ENCODE data around the gene PDZRN4.

PDZRN4 gene

DNA sequence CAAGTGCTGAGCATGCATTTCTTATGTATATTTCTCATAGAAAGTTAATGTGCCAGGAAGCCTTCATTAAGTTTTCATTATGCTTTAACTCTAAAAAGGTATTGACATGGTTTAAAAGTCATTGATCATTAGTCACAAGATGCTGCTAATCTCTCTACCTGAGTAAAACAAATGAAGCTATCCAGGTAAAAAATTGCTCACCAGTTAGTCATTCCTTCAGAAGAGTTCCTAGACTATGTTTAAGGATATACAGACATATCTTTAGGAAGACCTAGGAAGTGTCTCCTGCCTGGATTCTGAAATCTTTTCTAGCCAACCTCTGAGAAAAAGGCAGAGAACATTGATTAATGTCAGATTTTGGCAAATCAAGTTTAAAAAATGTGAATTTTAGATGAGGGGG lies 274.2 kb downstream of the PDZRN4 start:
- no peak for DNase-seq

GRCh38 chr12:41465526-41465925 lies 277.4 kb downstream of the PDZRN4 start:
- DNase-seq = no peak

DNA sequence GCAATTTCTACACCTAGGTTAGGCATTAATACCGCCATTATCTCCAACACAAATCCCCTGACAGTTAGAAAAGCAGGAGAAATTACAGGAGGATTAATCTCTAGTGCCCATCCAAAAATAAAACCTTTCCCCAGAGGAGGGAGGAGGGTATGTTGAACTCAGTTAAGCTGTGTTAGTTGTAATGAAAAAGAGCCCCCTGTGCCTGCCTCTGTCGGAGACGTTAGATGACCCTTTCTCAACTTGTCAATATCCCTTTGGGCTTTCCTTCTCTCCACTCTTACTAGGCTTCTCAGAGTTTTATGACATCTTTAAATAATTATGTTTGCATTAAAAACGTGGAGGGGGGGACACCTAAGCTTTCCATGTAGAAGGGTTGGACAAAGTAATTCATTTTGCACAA lies 278.2 kb downstream of the PDZRN4 start:
- no peak for DNase-seq

GRCh38 chr12:41466802-41467201 lies 278.7 kb downstream of the PDZRN4 start:
- DNase-seq = no peak

GRCh38 chr12:41467591-41468325 lies 279.6 kb downstream of the PDZRN4 start:
- no peak for DNase-seq

DNA sequence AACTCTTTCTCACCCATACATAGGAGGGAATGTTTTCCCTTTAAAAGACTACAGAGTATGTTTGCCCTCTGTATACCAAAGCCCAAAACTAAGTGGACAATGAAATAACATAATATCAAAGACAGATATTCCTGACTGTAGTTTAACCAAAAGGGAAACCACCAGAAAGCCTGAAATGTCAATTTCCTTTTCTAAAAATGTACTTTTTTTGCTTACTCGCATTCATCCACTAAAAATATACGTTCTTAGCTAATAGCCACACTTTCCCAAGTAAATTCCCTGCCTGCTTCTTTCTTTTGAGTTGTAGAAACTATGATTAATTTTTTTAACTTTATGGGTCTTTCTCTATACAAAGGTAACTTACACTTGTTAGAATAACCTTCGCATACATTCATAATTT lies 280.2 kb downstream of the PDZRN4 start:
- DNase-seq = no peak

DNA sequence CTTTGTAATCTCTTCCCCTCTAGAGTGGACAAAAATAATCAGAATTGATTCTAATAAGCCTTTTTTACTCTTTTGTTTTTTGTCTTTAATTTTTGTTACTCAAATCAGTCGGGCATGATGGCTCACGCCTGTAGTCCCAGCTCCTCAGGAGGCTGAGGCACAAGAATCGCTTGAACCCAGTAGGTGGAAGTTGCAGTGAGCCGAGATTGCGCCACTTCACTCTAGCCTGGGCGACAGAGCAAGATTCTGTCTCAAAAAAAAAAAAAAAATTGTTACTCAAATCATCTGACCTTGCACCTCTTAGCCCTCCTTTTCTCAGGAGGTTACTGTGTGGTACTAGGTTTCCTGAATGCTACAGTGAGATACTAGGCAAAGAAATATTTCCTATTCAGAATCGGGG lies 280.6 kb downstream of the PDZRN4 start:
- no peak for DNase-seq

GRCh38 chr12:41473441-41473840 lies 285.3 kb downstream of the PDZRN4 start:
- no peak for DNase-seq

DNA sequence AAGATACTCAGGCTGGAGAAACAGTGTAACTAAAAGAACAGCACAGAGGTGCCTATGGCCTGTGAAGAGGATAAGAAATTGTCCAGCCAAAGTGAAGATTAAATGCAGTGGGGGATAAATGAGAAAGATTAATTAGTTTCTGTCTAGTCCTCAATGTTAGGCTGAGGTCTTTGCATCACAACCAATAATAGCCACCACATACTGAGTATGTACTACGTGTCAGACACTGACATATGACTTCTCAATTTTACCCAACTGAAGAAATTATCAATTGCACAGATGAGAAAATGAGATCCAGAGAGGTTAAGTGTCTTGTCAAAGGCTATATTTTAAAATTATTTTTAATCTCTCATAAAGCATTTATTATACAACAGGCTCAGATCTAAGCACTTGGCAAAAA lies 285.9 kb downstream of the PDZRN4 start:
- DNase-seq = no peak

- no peak for DNase-seq
These were observed 288.6 kb downstream of the PDZRN4 start for GRCh38 chr12:41476499-41477439.

DNA sequence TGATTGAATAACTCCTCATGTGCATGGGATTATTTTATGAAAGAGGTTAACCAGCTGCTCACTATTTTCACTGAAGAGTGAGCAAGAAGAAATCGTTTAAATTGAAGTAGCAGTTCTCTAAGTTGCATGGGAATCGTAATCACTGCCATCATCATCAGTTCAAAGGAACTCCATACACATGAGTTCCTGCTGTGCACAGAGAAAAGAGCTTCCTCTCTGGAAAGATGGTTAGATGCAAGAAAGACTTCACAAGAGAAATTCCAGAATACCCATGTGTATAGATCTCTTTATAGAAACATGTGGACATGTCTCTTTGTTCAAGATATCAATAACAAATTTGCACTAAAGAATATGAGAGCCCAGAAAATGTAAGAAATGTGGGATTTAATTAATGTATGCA lies 291.3 kb downstream of the PDZRN4 start:
- DNase-seq = no peak

DNA sequence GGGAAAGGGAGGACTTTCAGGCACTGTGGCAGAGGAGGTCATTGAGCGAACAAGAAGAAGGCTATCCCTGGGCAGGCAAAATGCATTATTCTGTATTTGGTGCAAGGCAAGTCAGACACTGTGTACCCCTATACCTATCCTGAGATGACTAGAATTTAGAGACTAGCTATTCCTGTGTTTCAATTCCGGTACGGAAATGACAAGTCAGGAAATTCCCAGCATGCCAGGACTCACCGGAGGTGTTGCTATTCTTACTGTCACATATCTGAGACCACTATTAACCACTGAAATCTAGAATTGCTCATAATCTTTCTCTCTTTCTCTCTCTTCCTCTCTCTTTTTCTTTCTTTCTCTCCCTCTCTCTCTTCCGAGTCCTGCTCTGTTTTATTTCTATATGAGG lies 297.1 kb downstream of the PDZRN4 start:
- DNase-seq = no peak

GRCh38 chr12:41486718-41487117 lies 298.6 kb downstream of the PDZRN4 start:
- no peak for DNase-seq

- no peak for DNase-seq
These were observed 307.9 kb downstream of the PDZRN4 start for GRCh38 chr12:41496009-41496408.

- no peak for DNase-seq
These were observed 309.3 kb downstream of the PDZRN4 start for GRCh38 chr12:41497409-41497808.

DNA sequence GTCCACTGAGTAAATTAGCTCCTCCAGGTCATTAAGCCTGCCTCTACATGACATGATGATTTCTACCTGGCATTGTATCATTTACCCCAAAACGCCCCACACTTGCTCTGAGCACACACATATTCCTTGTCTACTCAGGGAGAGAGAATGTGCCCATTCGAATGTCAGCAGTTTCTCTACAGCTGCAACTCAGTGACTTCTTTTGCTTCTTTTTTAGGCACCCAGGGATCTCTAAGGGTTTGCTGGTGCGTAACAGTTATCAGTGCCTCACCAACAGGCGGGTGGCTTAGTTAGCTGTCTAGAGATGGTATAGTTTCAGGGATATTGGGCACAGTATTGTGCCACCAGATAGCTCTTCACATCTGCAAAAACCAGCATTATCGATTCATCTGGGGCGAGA lies 316.9 kb downstream of the PDZRN4 start:
- no peak for DNase-seq

GRCh38 chr12:41507286-41507685 lies 319.2 kb downstream of the PDZRN4 start:
- no peak for DNase-seq

DNA sequence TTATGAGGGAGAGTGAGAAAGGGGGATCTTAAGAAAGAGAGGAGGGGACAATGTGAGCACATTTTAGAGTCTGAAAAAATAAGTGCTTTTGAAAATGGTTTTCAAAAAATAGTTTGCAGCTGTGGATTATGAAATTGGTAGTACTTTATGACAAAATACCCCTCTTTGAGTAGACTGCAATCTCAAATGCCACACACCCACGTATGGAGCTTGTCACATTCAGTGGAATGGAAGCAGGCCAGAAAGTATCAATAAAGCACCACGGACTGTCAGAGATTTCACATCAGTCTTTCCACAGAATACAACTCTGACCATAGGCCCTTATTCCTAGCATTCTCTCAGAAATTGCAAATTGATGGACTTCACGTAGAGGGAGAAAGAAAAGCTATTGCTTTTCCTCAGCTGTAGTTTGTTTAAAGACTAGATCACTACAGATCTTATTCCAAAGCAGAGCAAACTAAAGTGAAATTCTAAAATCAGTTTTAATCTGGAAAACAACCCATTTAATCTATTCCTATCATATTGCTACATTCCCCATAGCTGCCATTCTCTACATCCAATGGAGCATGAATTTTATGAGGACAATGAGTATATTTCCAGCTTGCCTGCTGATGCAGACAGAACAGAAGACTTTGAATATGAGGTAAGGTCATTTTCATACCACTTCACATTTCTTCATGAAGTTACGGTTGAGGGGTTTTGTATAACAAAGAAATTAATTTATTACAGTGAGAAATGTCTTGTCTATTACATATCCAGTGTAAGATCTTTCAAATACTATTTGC lies 321.3 kb downstream of the PDZRN4 start:
- DNase-seq = no peak

DNA sequence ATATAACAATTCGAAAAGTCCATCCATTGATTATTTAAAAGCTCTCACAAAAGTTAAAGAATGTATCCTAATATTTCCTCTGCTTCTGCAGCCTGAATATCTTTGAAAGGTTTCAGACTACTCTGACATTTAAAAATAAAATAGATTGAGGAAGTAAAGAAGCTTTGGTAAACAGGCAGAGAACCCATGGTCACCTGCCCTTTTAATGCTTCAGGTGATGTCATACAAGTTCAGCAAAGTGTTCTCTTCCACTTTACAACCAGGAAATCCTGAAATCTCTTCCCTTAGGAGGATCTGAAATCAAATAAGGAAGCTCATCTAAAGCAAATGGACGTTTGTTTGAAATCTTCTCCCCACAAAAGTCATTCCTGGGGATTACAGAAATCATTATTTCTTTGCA lies 322.4 kb downstream of the PDZRN4 start:
- DNase-seq = no peak

DNA sequence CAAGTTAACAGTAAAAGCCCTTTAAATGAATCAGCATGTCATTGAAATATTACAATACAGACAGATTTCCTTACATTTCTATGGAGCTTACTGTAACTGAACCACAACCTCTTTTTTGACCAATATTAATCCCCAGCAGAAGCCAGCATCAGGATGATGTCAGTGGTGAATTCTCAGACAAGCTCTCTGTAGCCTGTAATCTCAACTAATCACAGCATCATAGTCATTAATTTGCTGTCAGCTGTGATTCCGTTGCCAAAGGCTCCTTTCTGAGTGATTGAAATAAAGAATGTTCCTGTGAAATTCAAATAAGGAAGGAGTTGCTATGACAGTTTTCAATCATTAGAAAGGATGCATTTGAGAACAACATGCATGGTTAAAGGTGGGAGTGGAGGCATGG lies 323.1 kb downstream of the PDZRN4 start:
- no peak for DNase-seq

- DNase-seq = no peak
These were observed 324.4 kb downstream of the PDZRN4 start for GRCh38 chr12:41512497-41512896.

DNA sequence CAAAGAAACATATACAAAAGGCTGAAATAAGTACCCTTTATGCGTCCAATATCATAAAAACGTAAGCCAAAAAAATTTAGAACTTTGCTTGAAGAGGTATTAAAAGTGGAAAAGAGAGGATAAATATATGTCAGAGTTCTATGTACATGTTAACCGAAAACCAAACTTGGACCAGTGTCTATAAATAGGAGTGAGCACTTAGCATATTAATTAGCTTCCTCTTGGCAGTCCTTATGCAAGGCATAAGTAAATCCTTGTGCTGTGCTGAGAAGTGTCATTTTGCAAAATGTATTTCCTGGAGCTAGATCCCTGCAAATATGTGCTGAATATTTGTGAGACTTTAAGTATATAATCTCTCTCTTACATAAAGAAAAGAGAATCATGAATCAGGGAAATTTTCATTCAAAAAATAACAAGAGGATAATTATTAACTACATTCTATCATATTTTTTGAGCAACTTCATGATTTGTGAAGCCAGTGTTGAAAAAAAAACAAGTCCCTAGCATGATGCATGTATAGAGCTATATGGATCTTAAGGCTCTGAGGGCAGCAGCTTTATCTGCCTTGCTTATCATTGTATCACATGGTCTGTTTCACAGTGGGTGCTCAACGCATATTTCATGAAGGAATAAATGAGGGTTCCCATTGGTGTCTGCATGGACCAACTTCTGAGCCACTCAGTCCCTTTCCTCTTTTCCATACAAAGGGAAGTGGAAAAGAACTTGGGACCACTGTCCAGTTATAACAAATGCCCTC lies 326.1 kb downstream of the PDZRN4 start:
- no peak for DNase-seq

- no peak for DNase-seq
These were observed 326.8 kb downstream of the PDZRN4 start for GRCh38 chr12:41514907-41515306.
